Epithelial cell of esophagus (primary cell): ENCODE data around the gene EEF2.
A peak's percentile ranks its signal among the peaks of the same experiment; 100 is the strongest.
"Not testable (repeated sequence)": the region's sequence is repeated elsewhere in the genome, so short reads cannot be mapped to it uniquely, and the experiment has no call there.

Experiments used
- DNase-seq: peaks from one replicate; pipeline ENCODE4 v3.0.0; 2010; ENCODE audit warnings: low read depth
- H3K4me3 ChIP-seq: 2 replicates; pipeline ENCODE4 v1.5.1; 2011; ENCODE audit warnings: mild to moderate bottlenecking, low read length, control low read depth
- TF ChIP-seq, protein P1 (sequence below): IDR thresholded peaks from 2 replicates; pipeline ENCODE4 v1.5.1; 2011; ENCODE audit warnings: low read depth, mild to moderate bottlenecking, low read length, control low read depth, inconsistent platforms; ENCODE audit not compliant: insufficient read depth; ENCODE audit errors: missing control alignments

EEF2 gene

DNA sequence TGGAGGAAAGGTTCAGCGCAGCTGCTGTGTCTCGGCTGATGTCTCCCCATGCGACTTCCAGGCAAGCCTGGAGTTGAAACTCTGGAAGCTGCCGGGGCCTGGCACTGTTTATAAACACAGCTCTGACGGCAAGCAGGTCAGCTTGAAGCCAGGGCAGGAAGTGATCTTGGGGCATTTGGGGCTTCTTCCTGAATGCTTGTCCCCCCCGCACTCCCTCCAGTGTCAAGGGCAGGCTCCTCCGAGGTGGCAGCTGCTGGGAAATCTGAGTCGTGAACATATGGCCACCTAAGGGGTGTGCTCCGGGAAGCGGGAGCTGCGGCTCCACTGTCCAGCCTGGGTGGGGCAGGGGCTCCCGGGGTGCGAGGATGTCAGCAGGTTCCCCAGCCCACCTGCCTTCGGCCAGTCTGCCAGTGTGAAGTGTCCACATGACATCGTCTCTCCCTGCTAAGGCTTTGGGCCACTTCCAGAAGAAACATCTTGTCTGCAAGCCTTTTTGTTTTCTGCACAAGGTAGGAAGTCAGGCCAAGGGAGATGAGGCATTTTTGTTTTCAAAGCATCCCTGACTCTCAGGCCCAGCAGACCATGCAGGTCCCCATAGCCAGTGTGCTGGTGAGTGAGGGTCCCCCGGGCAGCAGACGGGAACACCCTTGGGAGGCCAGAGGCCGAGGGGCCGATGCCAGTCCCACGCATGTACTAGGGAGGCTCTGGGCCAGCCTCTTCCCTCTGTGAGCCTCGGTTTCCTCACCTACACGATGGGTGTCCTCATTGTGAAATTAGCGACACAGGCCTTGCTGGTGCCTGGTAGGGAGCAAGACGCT is 24.9 kb upstream of the EEF2 start:
- TF ChIP-seq, protein P1, sequence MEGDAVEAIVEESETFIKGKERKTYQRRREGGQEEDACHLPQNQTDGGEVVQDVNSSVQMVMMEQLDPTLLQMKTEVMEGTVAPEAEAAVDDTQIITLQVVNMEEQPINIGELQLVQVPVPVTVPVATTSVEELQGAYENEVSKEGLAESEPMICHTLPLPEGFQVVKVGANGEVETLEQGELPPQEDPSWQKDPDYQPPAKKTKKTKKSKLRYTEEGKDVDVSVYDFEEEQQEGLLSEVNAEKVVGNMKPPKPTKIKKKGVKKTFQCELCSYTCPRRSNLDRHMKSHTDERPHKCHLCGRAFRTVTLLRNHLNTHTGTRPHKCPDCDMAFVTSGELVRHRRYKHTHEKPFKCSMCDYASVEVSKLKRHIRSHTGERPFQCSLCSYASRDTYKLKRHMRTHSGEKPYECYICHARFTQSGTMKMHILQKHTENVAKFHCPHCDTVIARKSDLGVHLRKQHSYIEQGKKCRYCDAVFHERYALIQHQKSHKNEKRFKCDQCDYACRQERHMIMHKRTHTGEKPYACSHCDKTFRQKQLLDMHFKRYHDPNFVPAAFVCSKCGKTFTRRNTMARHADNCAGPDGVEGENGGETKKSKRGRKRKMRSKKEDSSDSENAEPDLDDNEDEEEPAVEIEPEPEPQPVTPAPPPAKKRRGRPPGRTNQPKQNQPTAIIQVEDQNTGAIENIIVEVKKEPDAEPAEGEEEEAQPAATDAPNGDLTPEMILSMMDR: no peak
- no peak overlapping the region for H3K4me3 ChIP-seq
- no peak for DNase-seq

DNA sequence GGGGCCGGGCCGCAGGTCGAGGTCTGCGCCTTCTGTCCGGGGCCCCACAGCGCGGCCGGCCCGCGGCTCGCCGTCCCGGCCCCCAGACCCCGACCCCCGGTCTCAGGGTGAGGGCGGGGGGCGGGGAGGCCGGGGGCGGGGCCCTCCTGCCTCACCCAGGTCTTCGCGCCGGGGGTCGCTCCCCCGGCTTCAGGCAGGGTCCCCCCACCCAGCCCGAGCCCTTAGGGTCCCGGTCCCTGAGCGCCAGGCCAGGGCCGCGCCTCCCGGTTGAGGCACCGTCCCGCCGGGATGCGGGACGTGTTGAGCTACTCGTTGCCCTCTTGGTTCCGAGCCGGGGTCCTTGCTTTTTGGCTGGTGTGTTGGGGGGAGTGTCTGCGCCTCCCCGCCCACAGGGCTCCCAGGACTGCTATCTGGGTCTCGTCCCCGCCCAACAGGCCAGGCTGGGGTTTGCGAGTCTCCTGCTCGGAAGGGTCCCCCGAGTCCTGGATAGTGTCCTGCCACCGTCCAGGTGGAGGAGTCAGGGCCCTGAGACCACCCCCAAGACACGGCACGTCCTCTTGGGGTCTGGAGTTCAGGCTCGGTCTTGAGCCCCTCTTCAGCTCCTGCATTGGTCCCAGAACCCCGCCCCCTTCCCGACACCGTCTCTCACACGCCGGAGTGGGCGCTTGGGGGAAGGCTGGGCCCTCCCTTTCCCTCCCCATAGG is 22.7 kb upstream of the EEF2 start:
- peak overlapping the region; percentile 86 for H3K4me3 ChIP-seq
- no peak for DNase-seq
- TF ChIP-seq, protein P1: no peak

DNA sequence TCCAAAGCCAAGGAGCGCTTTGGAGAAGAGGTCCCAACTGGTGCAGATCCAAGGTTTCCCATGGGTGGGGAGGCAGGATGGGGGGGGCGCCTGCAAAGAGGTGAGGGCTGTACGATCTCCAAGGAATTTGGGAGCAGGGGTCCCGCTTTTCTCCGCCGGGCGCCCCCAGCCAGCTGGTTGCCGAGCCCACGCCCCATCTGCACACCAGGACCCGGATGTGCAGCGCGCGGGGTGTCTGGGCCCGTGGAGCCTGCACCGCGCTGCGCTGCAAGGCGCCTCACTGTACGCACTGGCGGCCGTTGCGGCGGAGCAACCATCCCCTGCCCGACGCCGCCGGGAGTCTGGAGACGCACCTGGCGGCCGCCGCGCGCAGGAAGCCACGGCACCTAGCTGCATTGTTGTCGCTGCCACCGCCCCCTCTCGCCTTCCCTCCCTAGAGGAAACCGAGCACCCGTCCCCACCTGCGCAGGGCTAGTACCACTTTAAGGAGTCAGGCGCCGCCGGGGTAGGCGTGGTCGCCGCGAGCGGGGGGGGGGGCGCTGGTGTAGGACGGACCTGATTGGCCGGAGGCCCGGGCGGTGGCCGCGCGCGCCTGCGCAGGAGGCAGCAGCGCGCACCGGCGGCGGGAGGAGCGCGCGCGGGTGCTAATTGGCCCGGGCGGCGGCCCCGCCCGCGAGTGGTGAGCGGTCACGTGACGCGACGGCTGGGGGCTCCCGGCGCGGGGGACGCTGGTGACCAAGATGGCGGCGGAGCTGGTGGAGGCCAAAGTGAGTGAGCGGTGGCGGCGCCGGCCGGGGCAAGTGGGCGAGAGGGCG is 22.0 kb upstream of the EEF2 start, which contains the start of gene PIAS4:
TSS of gene PIAS4 (plus strand) at position 716 of the 815 bp plus-strand sequence. CDS start at position 741, 25 bp downstream.
- TF ChIP-seq, protein P1: no peak
- DNase-seq: peak; percentile 96
- peak within 1 kb of the TSS; percentile 86 for H3K4me3 ChIP-seq

DNA sequence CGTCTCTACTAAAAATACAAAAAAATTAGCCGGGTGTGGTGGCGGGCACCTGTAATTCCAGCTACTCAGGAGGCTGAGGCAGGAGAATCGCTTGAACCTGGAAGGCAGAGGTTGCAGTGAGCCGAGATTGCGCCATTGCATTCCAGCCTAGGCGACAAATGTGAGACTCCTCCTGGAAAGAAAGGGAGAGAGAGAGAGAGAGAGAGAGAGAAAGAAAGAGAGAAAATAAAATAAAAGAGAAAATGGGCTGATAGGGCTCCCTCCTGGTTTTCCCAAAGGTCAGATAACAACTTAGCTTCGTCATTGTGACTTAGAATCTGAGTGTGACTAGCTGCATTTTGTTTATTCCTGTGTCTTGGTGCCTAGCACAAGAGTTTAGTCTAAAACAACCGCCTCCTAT is 20.2 kb upstream of the EEF2 start:
- not testable (repeated sequence) for H3K4me3 ChIP-seq, DNase-seq

DNA sequence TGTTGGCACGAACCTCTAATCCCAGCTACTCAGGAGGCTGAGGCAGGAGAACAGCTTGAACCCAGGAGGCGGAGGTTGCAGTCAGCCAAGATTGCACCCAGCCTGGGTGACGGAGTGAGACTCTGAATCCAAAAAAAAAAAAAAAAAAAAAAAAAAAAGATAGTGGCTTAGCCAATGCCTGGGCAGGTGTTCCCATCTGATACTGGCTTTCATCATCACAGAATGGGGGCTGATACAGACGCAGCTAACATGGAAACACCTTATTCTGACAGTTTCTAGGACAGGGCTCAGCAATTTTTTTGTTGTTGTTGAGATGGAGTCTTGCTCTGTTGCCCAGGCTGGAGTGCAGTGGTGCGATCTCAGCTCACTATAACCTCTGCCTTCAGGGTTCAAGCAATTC is 15.5 kb upstream of the EEF2 start:
- H3K4me3 ChIP-seq, DNase-seq: not testable (repeated sequence)

DNA sequence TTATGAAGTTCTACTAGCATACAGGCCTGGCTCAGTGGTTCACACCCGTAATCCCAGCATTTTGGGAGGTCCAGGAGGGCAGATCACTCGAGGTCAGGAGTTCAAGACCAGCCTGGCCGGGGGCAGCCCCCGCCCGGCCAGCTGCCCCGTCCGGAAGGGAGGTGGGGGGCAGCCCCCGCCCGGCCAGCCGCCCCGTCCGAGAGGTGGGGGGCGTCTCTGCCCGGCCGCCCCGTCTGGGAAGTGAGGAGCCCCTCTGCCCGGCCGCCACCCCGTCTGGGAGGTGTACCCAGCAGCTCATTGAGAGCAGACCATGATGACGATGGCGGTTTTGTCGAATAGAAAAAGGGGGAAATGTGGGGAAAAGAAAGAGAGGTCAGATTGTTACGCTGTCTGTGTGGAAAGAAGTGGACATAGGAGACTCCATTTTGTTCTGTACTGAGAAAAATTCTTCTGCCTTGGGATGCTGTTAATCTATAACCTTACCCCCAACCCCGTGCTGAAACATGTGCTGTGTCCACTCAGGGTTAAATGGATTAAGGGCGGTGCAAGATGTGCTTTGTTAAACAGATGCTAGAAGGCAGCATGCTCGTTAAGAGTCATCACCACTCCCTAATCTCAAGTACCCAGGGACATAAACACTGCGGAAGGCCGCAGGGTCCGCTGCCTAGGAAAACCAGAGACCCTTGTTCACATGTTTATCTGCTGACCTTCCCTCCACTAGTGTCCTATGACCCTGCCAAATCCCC is 13.6 kb upstream of the EEF2 start:
- H3K4me3 ChIP-seq, DNase-seq: not testable (repeated sequence)

DNA sequence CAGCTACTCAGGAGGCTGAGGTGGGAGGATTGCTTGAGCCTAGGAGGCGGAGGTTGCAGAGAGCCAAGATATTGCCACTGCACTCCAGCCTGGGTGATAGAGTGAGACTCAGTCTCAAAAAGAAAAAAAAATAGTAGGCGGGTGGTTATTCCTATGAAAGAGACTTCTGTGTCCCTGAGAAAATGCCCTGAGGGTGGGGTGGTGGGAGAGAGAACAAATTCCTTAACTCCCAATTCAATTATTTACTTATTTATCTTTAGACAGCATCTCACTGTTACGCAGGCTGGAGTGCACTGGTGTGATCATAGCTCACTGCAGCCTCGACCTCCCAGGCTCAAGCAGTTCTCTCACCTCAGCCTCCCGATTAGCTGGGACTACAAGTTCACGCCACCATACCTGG is 10.3 kb upstream of the EEF2 start:
- TF ChIP-seq, protein P1: no peak
- H3K4me3 ChIP-seq: no peak overlapping the region
- no peak for DNase-seq

DNA sequence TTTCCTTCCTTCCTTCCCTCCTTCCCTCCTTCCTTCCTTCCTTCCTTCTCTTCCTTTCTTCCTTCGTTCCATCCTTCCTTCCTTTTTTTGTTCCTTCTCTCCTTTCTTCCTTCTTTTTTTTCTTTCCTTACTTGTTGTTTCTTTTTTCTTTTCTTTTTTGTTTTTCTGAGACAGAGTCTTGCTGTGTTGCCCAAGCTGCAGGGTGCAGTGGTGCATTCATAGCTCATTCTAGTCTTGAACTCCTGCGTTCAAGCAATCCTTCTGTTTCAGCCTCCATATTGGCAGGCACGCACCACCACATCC is 5.5 kb upstream of the EEF2 start:
- no peak for DNase-seq
- TF ChIP-seq, protein P1: no peak
- H3K4me3 ChIP-seq: no peak overlapping the region
